A673 (cell line): ENCODE measurements around the gene ENTPD8. TPM values are rescaled to one million over a fixed set of nuclear protein-coding genes. Genes with fewer than 3 reads are reported as not detected.

Experiments
- BruUV-seq: library from RNA; stranded (reverse); fragments of 400-500 nt; replicated peaks from 2 replicates; lab custom pipeline; 2021; lab: Mats Ljungman, UMichigan
- CTCF ChIA-PET: fragments of 300-600 bp; sonication (Branson Sonifier 250); formaldehyde crosslinking; loops from one replicate; lab custom pipeline; 2022; ENCODE audit warnings: antibody characterized with exemption; lab: Charles Lee
- POLR2A ChIA-PET: fragments of 300-600 bp; sonication (Branson Sonifier 250); formaldehyde crosslinking; loops from one replicate; lab custom pipeline; 2022; ENCODE audit warnings: antibody characterized with exemption; ENCODE audit not compliant: low non-redundant PET; lab: Charles Lee
- DNase-seq: peaks from one replicate; pipeline ENCODE4 v3.0.0-alpha.2; 2015; ENCODE audit warnings: low spot score
- H3K27ac ChIP-seq: fragments of 200-600 bp; sonication (generic); 2 replicates; pipeline ENCODE4 v1.5.1; 2016; ENCODE audit warnings: mixed run types, low read depth, mild to moderate bottlenecking, mixed read lengths, antibody characterized with exemption, low read length; ENCODE audit not compliant: poor library complexity, severe bottlenecking
- H3K27me3 ChIP-seq: fragments of 200-600 bp; sonication (generic); replicated peaks from 2 replicates; pipeline ENCODE4 v1.6.1; 2017; ENCODE audit warnings: mixed run types, low read depth, mild to moderate bottlenecking, mixed read lengths, antibody characterized with exemption, low read length; ENCODE audit not compliant: insufficient read depth, poor library complexity
- H3K36me3 ChIP-seq: fragments of 200-600 bp; sonication (generic); 2 replicates; pipeline ENCODE4 v1.6.1; 2016; ENCODE audit warnings: mixed run types, mild to moderate bottlenecking, mixed read lengths, antibody characterized with exemption, low read length; ENCODE audit not compliant: insufficient read depth, poor library complexity, severe bottlenecking
- H3K4me1 ChIP-seq: fragments of 200-600 bp; sonication (generic); 2 replicates; pipeline ENCODE4 v1.6.1; 2017; ENCODE audit warnings: mixed run types, mild to moderate bottlenecking, mixed read lengths, antibody characterized with exemption, low read length; ENCODE audit not compliant: insufficient read depth, poor library complexity, severe bottlenecking
- H3K4me3 ChIP-seq: fragments of 200-600 bp; sonication (generic); 2 replicates; pipeline ENCODE4 v1.5.1; 2016; ENCODE audit warnings: low read depth, mixed run types, mild to moderate bottlenecking, mixed read lengths, low read length; ENCODE audit not compliant: poor library complexity, severe bottlenecking
- H3K9me3 ChIP-seq: fragments of 200-600 bp; sonication (generic); 2 replicates; pipeline ENCODE4 v1.6.1; 2016; ENCODE audit warnings: mixed run types, low read depth, mild to moderate bottlenecking, mixed read lengths, antibody characterized with exemption, low read length; ENCODE audit not compliant: poor library complexity, severe bottlenecking
- CTCF ChIP-seq: fragments of 300-800, 200-600 bp; sonication (generic); conservative IDR thresholded peaks from 2 replicates; pipeline ENCODE4 v1.5.1; 2017; ENCODE audit warnings: low read depth, mild to moderate bottlenecking, antibody characterized with exemption, low read length, moderate library complexity, mixed read lengths
- EZH2 ChIP-seq: fragments of 200-600 bp; sonication (generic); IDR thresholded peaks from 2 replicates; pipeline ENCODE4 v1.6.1; 2017; ENCODE audit warnings: borderline replicate concordance, low read depth, mild to moderate bottlenecking, mixed read lengths, antibody characterized with exemption, low read length; ENCODE audit not compliant: poor library complexity, severe bottlenecking
- intact Hi-C: fragments of 100-400 bp; cut with micrococcal nuclease; formaldehyde crosslinking; loops from one replicate; pipeline ENCODE4 v1.10.0; 2022; ENCODE audit not compliant: unreplicated experiment
- total RNA-seq: library from RNA; stranded (reverse); gene quantifications from 2 replicates; pipeline ENCODE4 v1.2.3, GENCODE V29; 2021

ENTPD8 gene
- total RNA-seq, 1 experiment from 2014 or later = not detected

DNA sequence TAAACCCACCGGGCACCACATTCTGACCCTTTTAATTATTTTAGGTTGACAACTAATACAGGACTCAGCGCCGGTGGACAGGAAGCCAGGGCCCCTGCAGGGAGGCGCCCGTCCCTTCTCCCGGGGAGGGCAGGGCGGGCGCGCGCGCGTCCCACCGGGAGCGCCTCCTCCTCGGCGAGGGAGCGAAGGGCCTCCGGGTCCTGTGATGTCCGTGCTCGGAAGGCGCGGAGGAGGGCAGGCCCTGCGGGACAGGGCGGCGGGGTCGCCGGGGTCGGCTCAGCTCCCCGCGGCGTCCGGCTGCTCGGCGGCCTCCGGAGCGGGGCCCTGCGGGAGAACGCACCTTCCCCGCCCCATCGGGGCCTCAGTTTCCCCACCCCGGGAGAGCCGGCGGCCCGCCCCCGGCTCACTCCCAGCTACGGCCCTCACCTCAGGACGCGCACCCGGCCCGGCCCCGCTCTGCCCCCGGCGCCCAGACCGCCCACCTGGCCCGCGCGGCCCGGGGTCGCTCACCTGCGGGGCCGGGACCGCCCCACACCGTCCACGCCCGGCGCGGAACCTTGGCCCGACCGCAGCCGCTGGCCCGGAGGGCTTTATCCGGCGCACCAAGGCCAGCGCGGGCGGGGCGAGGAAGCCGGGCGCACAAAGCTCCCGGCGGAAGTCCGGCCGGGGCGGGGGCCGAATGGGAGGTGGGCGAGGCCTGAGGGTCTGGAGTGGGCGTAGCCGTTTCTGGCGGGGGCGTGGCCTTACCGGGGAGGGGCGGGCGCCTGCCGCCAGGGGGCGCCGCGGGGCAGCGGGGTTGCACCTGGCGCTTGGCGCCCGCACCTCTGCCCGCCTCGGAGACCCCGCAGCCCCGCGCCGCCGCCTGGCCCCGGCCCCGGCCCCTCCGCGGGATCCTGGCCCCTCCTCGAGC is 18.3 kb downstream of the ENTPD8 start, which contains the start of the genes EXD3 and NOXA1:
Gene EXD3 (minus strand): TSS at position 559 of the 910 bp plus-strand sequence. CDS start 27,805 bp downstream, outside the sequence.
Gene NOXA1 (plus strand): TSS at position 790 of the 910 bp plus-strand sequence. CDS start 137 bp downstream, outside the sequence.
- peak; percentile 62 for TF ChIP-seq CTCF
- TF ChIP-seq EZH2 = no peak
- no TSS peak for BruUV-seq
- H3K27me3 ChIP-seq = no peaks in the 10 kb centered on the region
- H3K27ac ChIP-seq = peak within 1 kb of the TSS; percentile 72
- peak; percentile 95 for DNase-seq
- no peaks in the 10 kb centered on the region for H3K9me3 ChIP-seq
- H3K4me3 ChIP-seq = peak within 1 kb of the TSS; percentile 97
- intact Hi-C loops = no loop called here
- POLR2A ChIA-PET = no interaction called here
- no peaks in the 10 kb centered on the region for H3K36me3 ChIP-seq
- CTCF ChIA-PET = interaction anchor here (0.6 to 1.1 kb wide), 20 partner anchors 9 to 1290 kb away, joined by 3 to 15 read pairs (median 5); partner anchors contain the start of gene NRARP
- no peaks in the 10 kb centered on the region for H3K4me1 ChIP-seq

DNA sequence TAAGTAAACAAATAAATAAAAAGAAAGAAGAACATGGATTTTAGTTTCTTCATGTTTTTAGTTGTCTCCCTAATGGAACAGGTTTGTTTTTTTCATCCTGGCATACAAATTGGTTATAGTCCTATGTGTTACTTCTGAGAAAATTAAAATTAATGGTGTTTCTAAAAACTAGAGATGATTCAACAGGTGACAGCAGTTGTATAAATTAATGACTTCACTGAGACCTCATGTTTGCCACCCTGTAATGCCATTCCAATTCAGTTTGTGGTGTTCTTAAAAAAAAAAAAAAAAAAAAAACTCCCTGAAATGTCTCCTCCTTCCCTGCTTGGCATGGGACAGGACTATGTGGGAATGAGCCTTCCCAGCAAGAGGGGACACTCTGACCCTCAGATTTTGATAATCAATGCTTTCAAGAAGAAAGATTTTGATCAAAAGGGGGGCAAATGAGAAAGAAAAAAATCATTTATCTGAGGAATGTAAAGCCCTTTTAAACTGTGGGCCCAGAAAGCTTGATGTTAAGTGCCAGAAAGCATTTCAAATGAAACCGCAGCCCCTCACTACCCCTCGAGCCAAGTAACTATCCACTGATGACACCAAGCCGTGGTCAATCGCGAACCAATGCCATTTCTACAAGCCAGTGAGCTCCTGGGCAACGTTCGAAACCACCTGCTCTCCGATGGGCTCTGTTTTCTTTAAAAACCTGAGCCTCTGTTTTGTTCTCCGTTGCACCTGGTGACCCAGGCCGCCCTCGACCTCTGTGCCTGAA is 19.1 kb downstream of the ENTPD8 start:
- no peaks in the 10 kb centered on the region for H3K27me3 ChIP-seq
- TSS peak; percentile 67 for BruUV-seq
- no peaks in the 10 kb centered on the region for H3K36me3 ChIP-seq
- TF ChIP-seq CTCF = no peak
- TF ChIP-seq EZH2 = no peak
- intact Hi-C loops = no loop called here
- POLR2A ChIA-PET = no interaction called here
- no peak for DNase-seq
- CTCF ChIA-PET = interaction anchor here (0.9 to 1.1 kb wide), 2 partner anchors 22 to 136 kb away, joined by 4 to 7 read pairs; no protein-coding TSS in a partner anchor
- H3K4me1 ChIP-seq = no peaks in the 10 kb centered on the region
- H3K4me3 ChIP-seq = peak overlapping the region; percentile 97
- H3K27ac ChIP-seq = peak overlapping the region; percentile 72
- H3K9me3 ChIP-seq = no peaks in the 10 kb centered on the region

DNA sequence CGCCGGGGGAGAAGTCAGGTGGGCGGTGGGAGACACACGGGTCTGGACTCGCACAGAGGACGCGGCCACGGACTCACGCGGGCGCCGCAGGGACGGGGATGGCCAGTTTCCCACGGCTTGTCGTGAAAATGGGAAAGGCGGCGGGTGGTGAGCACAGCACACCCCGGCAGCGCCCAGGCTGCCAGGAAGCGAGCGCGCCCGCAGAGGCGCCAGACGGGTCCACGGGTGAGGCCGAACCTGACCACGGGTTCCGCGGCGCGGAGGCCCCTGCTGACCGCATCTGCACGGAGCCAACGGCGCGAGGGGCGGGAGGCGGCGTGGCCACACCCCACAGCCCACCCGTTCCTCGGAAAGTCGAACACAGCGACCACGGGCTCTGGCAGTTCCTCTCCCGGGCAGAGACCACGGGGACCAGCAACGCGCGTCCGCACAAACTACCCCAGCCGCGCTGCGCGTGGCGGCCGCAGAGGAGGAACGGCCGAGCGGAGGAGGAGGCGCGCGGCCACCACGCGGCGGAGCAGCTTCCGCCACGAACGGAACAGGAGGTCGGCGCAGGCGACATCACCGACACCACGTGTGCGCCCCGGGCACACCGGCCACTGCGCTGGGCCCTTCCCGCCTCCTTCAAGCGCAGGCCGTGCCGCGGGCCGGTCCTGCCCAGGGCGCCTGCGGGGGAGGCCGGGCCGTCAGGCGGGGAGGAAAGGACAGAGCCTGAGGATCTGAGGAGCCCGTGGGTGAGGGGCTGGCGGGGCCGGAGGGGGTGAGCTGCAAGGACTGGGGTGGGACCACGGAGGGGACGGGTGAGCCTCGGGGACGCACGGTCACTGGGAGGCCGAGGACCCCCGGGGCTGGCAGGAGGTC is 23.8 kb downstream of the ENTPD8 start:
- H3K4me1 ChIP-seq = peaks cover under 1% of the 10 kb centered on the region
- TF ChIP-seq CTCF = no peak
- no peaks in the 10 kb centered on the region for H3K27me3 ChIP-seq
- H3K4me3 ChIP-seq = peak overlapping the region; percentile 46
- no peak for DNase-seq
- ChIA-PET CTCF (no interaction called here), POLR2A (no interaction called here)
- H3K9me3 ChIP-seq = no peaks in the 10 kb centered on the region
- peak overlapping the region; percentile 47 for H3K27ac ChIP-seq
- intact Hi-C loops = no loop called here
- BruUV-seq = no TSS peak
- no peaks in the 10 kb centered on the region for H3K36me3 ChIP-seq
